Astrocyte (in vitro differentiated cells and primary cell): ENCODE results near the gene PRADC1.
A peak's percentile ranks its signal among the peaks of the same experiment; 100 is the strongest.

Source experiments
- CTCF ChIP-seq: IDR thresholded peaks from 2 replicates; pipeline ENCODE4 v1.5.1; 2011; ENCODE audit warnings: low read depth, mild to moderate bottlenecking, inconsistent platforms, low read length, moderate library complexity; ENCODE audit not compliant: insufficient read depth
- EZH2 ChIP-seq: IDR thresholded peaks from 2 replicates; pipeline ENCODE4 v1.6.1; 2012; ENCODE audit warnings: mild to moderate bottlenecking, low read length, inconsistent platforms; ENCODE audit not compliant: insufficient read depth

GRCh38 chr2:73212448-73213176 lies 20.4 kb downstream of the PRADC1 start:
- TF ChIP-seq CTCF (peak; percentile 91), EZH2 (no peak)
